DMS153 (cell line): ENCODE data around the gene C10orf95.

Experiments
- DNase-seq: peaks from one replicate; lab custom pipeline; 2025; lab: John Stamatoyannopoulos, UW

The C10orf95 gene

GRCh38 chr10:102401342-102401654 is 50.0 kb downstream of the C10orf95 start:
- DNase-seq = no peak

GRCh38 chr10:102400598-102401341 is 50.6 kb downstream of the C10orf95 start:
- DNase-seq = no peak

GRCh38 chr10:102400076-102400475 is 51.3 kb downstream of the C10orf95 start:
- no peak for DNase-seq
